Naive thymus-derived CD4-positive, alpha-beta T cell (primary cell): ENCODE measurements around the gene GRK6. TPM values are rescaled to one million over a fixed set of nuclear protein-coding genes. Genes with fewer than 3 reads are reported as not detected.

ENCODE experiments used
- ATAC-seq: fragments of 150-1000 bp; cut with Tn5 transposase; 2 replicates; pipeline ENCODE4 v1.10.0; 2021; ENCODE audit warnings: mild to moderate bottlenecking, moderate library complexity
- CTCF ChIA-PET: fragments of 350-600 bp; sonication (Branson Sonifier 250); formaldehyde crosslinking; loops from one replicate; lab custom pipeline; 2021; ENCODE audit warnings: antibody characterized with exemption; lab: Charles Lee
- POLR2A ChIA-PET: fragments of 350-600 bp; sonication (Branson Sonifier 250); formaldehyde crosslinking; loops from one replicate; lab custom pipeline; 2021; ENCODE audit warnings: antibody characterized with exemption, inconsistent platforms; lab: Charles Lee
- DNase-seq, 9 donors: peaks; one replicate each; pipeline versions ENCODE4 v3.0.0 to v3.0.0-alpha.2; 2020 to 2022; ENCODE audit warnings: mixed read lengths in 1 of 9
- H3K27ac ChIP-seq: one replicate; pipeline ENCODE4 v1.7.0; 2013; ENCODE audit warnings: mild to moderate bottlenecking, low read depth, low read length, moderate library complexity
- H3K27me3 ChIP-seq, 2 donors: one replicate each; pipeline ENCODE4 v1.7.0; 2013; ENCODE audit warnings: low read length in 2 of 2, mild to moderate bottlenecking in 2 of 2, moderate library complexity in 2 of 2; ENCODE audit not compliant: control insufficient read depth in 2 of 2, insufficient read depth in 2 of 2
- H3K36me3 ChIP-seq, 3 experiments: 1 replicate in 2 of 3; 2 replicates in 1 of 3; pipeline ENCODE4 v1.7.0; 2013; ENCODE audit warnings: low read length in 3 of 3, mild to moderate bottlenecking in 3 of 3, moderate library complexity in 1 of 3; ENCODE audit not compliant: insufficient read depth in 3 of 3, control insufficient read depth in 2 of 3
- H3K4me1 ChIP-seq, 2 donors: one replicate each; pipeline ENCODE4 v1.7.0; 2013; ENCODE audit warnings: low read length in 2 of 2, mild to moderate bottlenecking in 2 of 2, moderate library complexity in 1 of 2; ENCODE audit not compliant: control insufficient read depth in 2 of 2, insufficient read depth in 2 of 2
- H3K4me3 ChIP-seq: 2 replicates; pipeline ENCODE4 v1.7.0; 2013; ENCODE audit warnings: mild to moderate bottlenecking, low read length
- H3K9me3 ChIP-seq, 3 experiments: 1 replicate in 2 of 3; 2 replicates in 1 of 3; pipeline ENCODE4 v1.7.0; 2013; ENCODE audit warnings: low read length in 3 of 3; ENCODE audit not compliant: control insufficient read depth in 2 of 3
- H3K27ac Mint-ChIP-seq, 9 donors: one replicate each; pipeline ENCODE4 v1.8.0; 2020 to 2022; ENCODE audit warnings: mixed read lengths in 9 of 9, mild to moderate bottlenecking in 8 of 9, moderate library complexity in 5 of 9, inconsistent platforms in 2 of 9
- H3K27me3 Mint-ChIP-seq, 5 donors: one replicate each; pipeline ENCODE4 v1.8.0; 2021 to 2022; ENCODE audit warnings: mixed read lengths in 5 of 5, mild to moderate bottlenecking in 1 of 5
- H3K36me3 Mint-ChIP-seq, 5 donors: one replicate each; pipeline ENCODE4 v1.8.0; 2020 to 2022; ENCODE audit warnings: mixed read lengths in 5 of 5, mild to moderate bottlenecking in 3 of 5, inconsistent platforms in 1 of 5
- H3K4me1 Mint-ChIP-seq, 7 donors: one replicate each; pipeline ENCODE4 v1.8.0; 2020 to 2022; ENCODE audit warnings: mixed read lengths in 7 of 7, mild to moderate bottlenecking in 3 of 7, inconsistent platforms in 1 of 7
- H3K4me3 Mint-ChIP-seq, 10 donors: one replicate each; pipeline ENCODE4 v1.8.0; 2020 to 2022; ENCODE audit warnings: mild to moderate bottlenecking in 10 of 10, mixed read lengths in 10 of 10, moderate library complexity in 6 of 10, inconsistent platforms in 2 of 10
- H3K9me3 Mint-ChIP-seq, 11 donors: one replicate each; pipeline ENCODE4 v1.8.0; 2020 to 2022; ENCODE audit warnings: mixed read lengths in 11 of 11, mild to moderate bottlenecking in 4 of 11, inconsistent platforms in 1 of 11, moderate library complexity in 1 of 11
- intact Hi-C, 2 donors: fragments of 100-400 bp; cut with micrococcal nuclease; formaldehyde crosslinking; loops; one replicate each; pipeline ENCODE4 v1.15.1; 2023
- polyA plus RNA-seq, 2 donors: library from polyadenylated mRNA; unstranded; fragments of 300-500 nt; fragmentation: Illumina TruSeq; gene quantifications; one replicate each; pipeline ENCODE4 v1.2.3, GENCODE V29; 2021
- total RNA-seq, 6 experiments: library from RNA in 5 of 6; stranded (reverse) in 5 of 6; gene quantifications; 1 replicate in 5 of 6; 2 replicates in 1 of 6; pipeline ENCODE4 v1.2.3 and lab custom pipeline; 2021 to 2026

Gene GRK6
- total and polyA plus RNA-seq, 7 experiments from 2014 or later = 78.8 to 246 (median 200) TPM

DNA sequence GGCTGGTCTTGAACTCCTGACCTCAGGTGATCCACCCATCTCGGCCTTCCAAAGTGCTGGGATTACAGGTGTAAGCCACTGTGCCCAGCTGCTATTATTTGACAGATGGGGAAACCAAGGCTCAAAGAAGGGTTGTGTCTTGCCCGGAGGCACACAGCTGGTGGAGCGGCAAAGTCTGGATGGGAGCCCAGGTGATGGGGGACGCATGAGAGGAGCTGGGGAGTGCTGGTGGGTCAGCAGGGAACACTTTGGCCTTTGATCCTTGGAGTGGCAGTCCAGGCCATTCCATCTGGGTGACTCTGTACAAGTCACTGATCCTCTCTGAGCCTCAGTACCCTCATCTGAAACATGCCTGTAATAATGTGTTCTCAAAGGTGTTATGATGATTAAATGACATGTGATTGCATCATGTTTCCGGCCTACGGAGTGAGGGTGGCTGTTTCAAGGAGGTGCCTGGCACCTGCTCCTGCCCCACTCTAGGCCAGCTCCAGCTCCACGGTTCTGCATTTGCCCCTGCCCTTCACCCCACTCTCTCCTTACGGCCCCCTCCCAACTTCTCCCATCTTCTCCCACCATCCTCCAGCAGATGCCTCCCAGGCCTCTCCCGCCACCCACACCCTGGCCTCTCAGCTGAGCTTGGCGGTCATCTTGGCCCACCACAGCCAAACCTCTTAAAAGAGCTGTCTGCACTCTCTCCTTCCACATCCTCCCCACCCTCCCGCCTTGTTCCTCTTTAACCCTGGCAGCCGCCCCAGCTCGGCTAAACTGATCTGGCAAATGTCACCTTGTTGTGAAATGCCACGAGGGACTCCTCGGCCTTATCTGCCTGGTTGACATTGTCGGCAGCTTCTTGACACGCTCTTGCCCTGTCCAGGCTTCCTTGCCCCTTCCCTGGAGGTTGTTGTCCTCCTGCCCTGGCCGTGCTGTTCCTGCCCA, 52.5 kb downstream of the GRK6 start:
- Mint-ChIP-seq H3K4me3 (peak overlapping the region in 8 of 10 donors; percentile 7 to 62 (median 32)), H3K27me3 (peaks cover 0 to 7% (median 0%) of the 10 kb centered on the region in 5 donors), H3K27ac (peak overlapping the region; percentile 82 to 95 (median 90)), H3K9me3 (no peaks in the 10 kb centered on the region), H3K36me3 (peaks cover 0 to 5% (median 0%) of the 10 kb centered on the region in 5 donors), H3K4me1 (peaks cover 29 to 47% (median 42%) of the 10 kb centered on the region in 7 donors)
- POLR2A ChIA-PET = interaction anchor here (1.7 kb wide), 1 partner anchor 19 kb away, joined by 5 read pairs; the partner anchor contains the start of gene PDLIM7
- DNase-seq (peak in 5 of 9 donors; percentile 26 to 48 (median 33)), ATAC-seq (peak; percentile 80)
- no peaks in the 10 kb centered on the region for H3K27me3 ChIP-seq
- H3K4me1 ChIP-seq = peaks cover 0 to 24% of the 10 kb centered on the region in 2 donors
- intact Hi-C loops = loop anchor here in 1 of 2 donors (1.0 to 2.0 kb wide), 2 partner anchors 18 to 24 kb away; partner anchors contain the start of gene PDLIM7
- CTCF ChIA-PET = interaction anchor here (0.9 to 1.6 kb wide), 3 partner anchors 21 to 74 kb away, joined by 3 to 4 read pairs (median 4); no protein-coding TSS in a partner anchor
- peak overlapping the region; percentile 41 for H3K27ac ChIP-seq
- H3K4me3 ChIP-seq = no peak overlapping the region
- no peaks in the 10 kb centered on the region for H3K9me3 ChIP-seq
- H3K36me3 ChIP-seq = no peaks in the 10 kb centered on the region

GRCh38 chr5:177479774-177480173, 53.3 kb downstream of the GRK6 start:
- peaks cover 0 to 5% (median 0%) of the 10 kb centered on the region in 5 donors for H3K36me3 Mint-ChIP-seq
- H3K9me3 Mint-ChIP-seq = no peaks in the 10 kb centered on the region
- Histone ChIP-seq H3K4me3 (no peak overlapping the region), H3K9me3 (no peaks in the 10 kb centered on the region), H3K27me3 (no peaks in the 10 kb centered on the region), H3K27ac (no peak overlapping the region), H3K4me1 (peaks cover 0 to 19% of the 10 kb centered on the region in 2 donors), H3K36me3 (no peaks in the 10 kb centered on the region)
- no peak for DNase-seq
- ChIA-PET CTCF (interaction anchor here (0.9 to 1.6 kb wide), 2 partner anchors 22 to 97 kb away, joined by 3 to 4 read pairs; no protein-coding TSS in a partner anchor), POLR2A (interaction anchor here (0.6 to 1.7 kb wide), 4 partner anchors 9 to 76 kb away, joined by 3 to 5 read pairs (median 3); partner anchors contain the start of gene PDLIM7)
- ATAC-seq = no peak
- H3K27me3 Mint-ChIP-seq = no peaks in the 10 kb centered on the region
- intact Hi-C loops = loop anchor here in 1 of 2 donors (1.0 to 2.0 kb wide), 2 partner anchors 18 to 25 kb away; partner anchors contain the start of gene PDLIM7
- peak overlapping the region in 1 of 10 donors; percentile 24 for H3K4me3 Mint-ChIP-seq
- peaks cover 21 to 39% (median 34%) of the 10 kb centered on the region in 7 donors for H3K4me1 Mint-ChIP-seq
- peak overlapping the region in 7 of 9 donors; percentile 23 to 95 (median 89) for H3K27ac Mint-ChIP-seq

GRCh38 chr5:177482359-177482795, 55.9 kb downstream of the GRK6 start:
- peak overlapping the region in 1 of 9 donors; percentile 20 for H3K27ac Mint-ChIP-seq
- no peak overlapping the region for H3K4me3 ChIP-seq
- H3K36me3 Mint-ChIP-seq = peaks cover 0 to 8% (median 0%) of the 10 kb centered on the region in 5 donors
- no peaks in the 10 kb centered on the region for H3K9me3 ChIP-seq
- intact Hi-C loops = no loop called here
- no peaks in the 10 kb centered on the region for H3K27me3 ChIP-seq
- ATAC-seq = no peak
- peaks cover 0 to 9% of the 10 kb centered on the region in 2 donors for H3K4me1 ChIP-seq
- ChIA-PET CTCF (no interaction called here), POLR2A (no interaction called here)
- no peaks in the 10 kb centered on the region for H3K9me3 Mint-ChIP-seq
- no peaks in the 10 kb centered on the region for H3K27me3 Mint-ChIP-seq
- H3K36me3 ChIP-seq = peaks cover 0 to 4% (median 0%) of the 10 kb centered on the region in 3 experiments
- no peak overlapping the region for H3K4me3 Mint-ChIP-seq
- no peak overlapping the region for H3K27ac ChIP-seq
- DNase-seq = no peak
- H3K4me1 Mint-ChIP-seq = peaks cover 11 to 26% (median 20%) of the 10 kb centered on the region in 7 donors

GRCh38 chr5:177483042-177483441, 56.6 kb downstream of the GRK6 start:
- DNase-seq (no peak), ATAC-seq (no peak)
- POLR2A ChIA-PET = no interaction called here
- H3K9me3 Mint-ChIP-seq = no peaks in the 10 kb centered on the region
- no peaks in the 10 kb centered on the region for H3K27me3 Mint-ChIP-seq
- peaks cover 11 to 21% (median 17%) of the 10 kb centered on the region in 7 donors for H3K4me1 Mint-ChIP-seq
- Histone ChIP-seq H3K27ac (no peak overlapping the region), H3K4me1 (peaks cover 0 to 9% of the 10 kb centered on the region in 2 donors), H3K27me3 (no peaks in the 10 kb centered on the region), H3K9me3 (no peaks in the 10 kb centered on the region), H3K36me3 (peaks cover 0 to 8% (median 0%) of the 10 kb centered on the region in 3 experiments), H3K4me3 (no peak overlapping the region)
- H3K36me3 Mint-ChIP-seq = peaks cover 0 to 8% (median 0%) of the 10 kb centered on the region in 5 donors
- CTCF ChIA-PET = no interaction called here
- H3K4me3 Mint-ChIP-seq = no peak overlapping the region
- peak overlapping the region in 2 of 9 donors; percentile 32 to 36 for H3K27ac Mint-ChIP-seq
- intact Hi-C loops = no loop called here

DNA sequence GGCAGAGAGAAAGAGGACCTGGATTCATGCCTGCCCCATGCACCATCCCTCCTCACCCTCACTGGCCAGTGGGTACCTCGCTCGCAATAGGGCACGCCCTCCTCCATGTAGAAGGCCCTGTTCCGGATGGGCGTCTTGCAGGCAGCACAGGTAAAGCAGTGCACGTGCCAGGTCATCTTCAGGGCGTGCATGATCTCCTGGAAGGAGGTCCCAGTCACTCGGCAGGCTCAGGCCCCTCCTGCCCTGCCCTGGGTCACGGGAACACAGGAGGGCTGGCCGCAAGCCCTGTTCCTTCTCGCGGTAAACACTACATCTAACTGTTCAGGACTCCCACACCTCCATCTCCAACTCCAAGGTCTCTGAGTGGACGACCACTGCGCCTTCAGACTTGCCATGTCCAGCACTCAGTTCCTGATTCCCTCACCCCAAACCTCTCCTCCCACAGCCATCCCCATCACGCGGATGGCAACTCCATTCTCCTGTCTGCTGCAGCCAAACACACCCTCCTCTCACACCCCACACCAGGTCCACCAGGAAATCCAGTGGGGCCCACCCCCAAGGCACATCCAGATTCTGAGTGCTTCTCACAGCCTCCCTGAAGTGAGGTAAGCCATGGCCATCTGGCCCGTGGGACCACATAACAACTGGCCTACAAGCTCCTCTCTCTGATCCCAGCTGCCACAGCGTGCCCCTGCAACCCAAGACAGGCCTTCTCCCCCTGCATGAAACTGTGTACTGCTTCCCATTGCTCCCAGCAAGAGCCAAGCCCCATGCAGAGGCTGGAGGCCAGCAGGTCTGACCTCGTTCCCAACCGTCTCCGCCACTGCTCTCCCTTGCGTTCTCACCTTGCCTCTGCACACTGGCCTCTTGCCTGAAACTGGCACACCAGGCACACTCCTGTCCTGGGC, 57.8 kb downstream of the GRK6 start:
- no peaks in the 10 kb centered on the region for H3K9me3 Mint-ChIP-seq

More for the DNA sequence above, 57.8 kb downstream of the GRK6 start:
- H3K27me3 ChIP-seq = no peaks in the 10 kb centered on the region
- no peaks in the 10 kb centered on the region for H3K27me3 Mint-ChIP-seq
- no peak overlapping the region for H3K27ac Mint-ChIP-seq
- no peak overlapping the region for H3K4me3 Mint-ChIP-seq
- CTCF ChIA-PET = no interaction called here
- H3K9me3 ChIP-seq = no peaks in the 10 kb centered on the region
- peaks cover 0 to 5% (median 0%) of the 10 kb centered on the region in 5 donors for H3K36me3 Mint-ChIP-seq
- DNase-seq = no peak
- no peak overlapping the region for H3K4me3 ChIP-seq
- H3K4me1 Mint-ChIP-seq = peaks cover 4 to 10% (median 9%) of the 10 kb centered on the region in 7 donors
- intact Hi-C loops = no loop called here
- no peak for ATAC-seq
- peaks cover 0 to 13% (median 0%) of the 10 kb centered on the region in 3 experiments for H3K36me3 ChIP-seq
- POLR2A ChIA-PET = interaction anchor here (1.2 kb wide), 1 partner anchor 134 kb away, joined by 3 read pairs; no protein-coding TSS in a partner anchor
- peaks cover 0 to 2% of the 10 kb centered on the region in 2 donors for H3K4me1 ChIP-seq
- no peak overlapping the region for H3K27ac ChIP-seq
